Measurements from ENCODE around the gene SPEG.

Gene SPEG

DNA sequence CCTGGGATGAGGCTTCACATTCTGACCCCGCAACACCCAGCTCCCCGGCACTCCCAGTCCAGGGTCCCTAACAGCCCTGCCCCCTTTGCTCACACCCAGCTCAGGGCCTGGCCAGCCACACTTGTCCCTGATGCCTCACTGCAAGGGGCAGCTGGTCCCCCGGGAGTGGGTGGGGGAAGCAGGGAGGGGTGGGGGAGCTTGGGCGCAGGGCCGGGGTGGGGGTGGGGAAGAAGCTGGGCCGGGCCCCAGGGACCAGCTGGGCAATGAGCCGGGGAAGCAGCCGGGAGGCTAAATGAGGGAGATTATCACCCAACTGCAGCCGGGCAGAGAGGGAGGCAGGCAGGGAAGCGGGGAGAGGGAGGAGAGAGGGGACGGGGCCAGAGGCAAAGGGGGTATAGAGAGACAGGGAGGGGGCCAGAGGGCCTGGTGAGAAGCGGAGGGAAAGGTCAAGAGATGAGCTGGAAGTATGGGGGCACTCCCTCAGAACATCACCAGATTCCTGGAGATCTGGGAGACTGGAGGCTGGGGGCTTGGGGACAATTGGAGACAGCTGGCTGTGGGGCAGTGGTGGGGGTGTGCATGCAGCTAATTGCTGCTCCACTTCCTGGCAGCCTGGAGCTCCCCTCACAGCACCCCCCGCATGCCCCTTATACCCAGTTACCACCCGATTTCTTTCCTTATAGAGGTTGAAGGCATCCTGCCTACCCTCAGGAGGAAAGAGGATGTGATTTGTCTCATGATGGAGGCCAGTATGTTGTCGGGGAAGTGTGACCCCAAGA, 77.1 kb downstream of the SPEG start:
- Histone ChIP-seq H3K4me2 (ENCODE audit: low read length) (no peak overlapping the region), H3K4me3 (ENCODE audit: low read depth, low read length, poor library complexity, severe bottlenecking) (no peak overlapping the region), H3K27ac (ENCODE audit: low read depth, low read length, poor library complexity, severe bottlenecking) (no peak overlapping the region), H3K79me2 (ENCODE audit: insufficient read depth, low read length) (no peaks in the 10 kb centered on the region), H4K20me1 (ENCODE audit: insufficient read depth, low read length) (no peaks in the 10 kb centered on the region), H3K4me1 (ENCODE audit: insufficient read depth, low read length, severe bottlenecking) (no peaks in the 10 kb centered on the region), H2AFZ (ENCODE audit: low read length) (no peak overlapping the region), H3K9ac (ENCODE audit: low read length) (no peak overlapping the region), H3K9me2 (ENCODE audit: low read depth, low read length) (no peaks in the 10 kb centered on the region), H3F3A (ENCODE audit: insufficient read depth, low read length) (no peaks in the 10 kb centered on the region), H3K9me3 (ENCODE audit: low read length) (no peaks in the 10 kb centered on the region), H3K27me3 (ENCODE audit: insufficient read depth, low read length) (peaks cover 7% of the 10 kb centered on the region; the same call in 1 of the 2 replicates), H3K36me3 (ENCODE audit: insufficient read depth, low read length) (no peaks in the 10 kb centered on the region)
- TF ChIP-seq CTCF (IDR thresholded peaks at IDR 0.05; ENCODE audit: low read length) (no peak), EZH2 (IDR thresholded peaks at IDR 0.05; ENCODE audit: borderline replicate concordance, low read length) (no peak)

GRCh38 chr2:219512524-219513216, 78.0 kb downstream of the SPEG start:
- H3K9me3 ChIP-seq (ENCODE audit: low read length), result no peaks in the 10 kb centered on the region
- H3F3A ChIP-seq (ENCODE audit: insufficient read depth, low read length), result no peaks in the 10 kb centered on the region
- TF ChIP-seq EZH2 (IDR thresholded peaks at IDR 0.05; ENCODE audit: borderline replicate concordance, low read length) (no peak), CTCF (IDR thresholded peaks at IDR 0.05; ENCODE audit: low read length) (no peak)
- H3K27me3 ChIP-seq (ENCODE audit: insufficient read depth, low read length), result peaks cover 7% of the 10 kb centered on the region; the same call in 1 of the 2 replicates
- H3K9me2 ChIP-seq (ENCODE audit: low read depth, low read length), result no peaks in the 10 kb centered on the region
- H3K4me1 ChIP-seq (ENCODE audit: insufficient read depth, low read length, severe bottlenecking), result no peaks in the 10 kb centered on the region
- H2AFZ ChIP-seq (ENCODE audit: low read length), result no peak overlapping the region
- no peak overlapping the region for H3K4me2 ChIP-seq (ENCODE audit: low read length)
- no peak overlapping the region for H3K4me3 ChIP-seq (ENCODE audit: low read depth, low read length, poor library complexity, severe bottlenecking)
- H3K27ac ChIP-seq (ENCODE audit: low read depth, low read length, poor library complexity, severe bottlenecking), result no peak overlapping the region
- H4K20me1 ChIP-seq (ENCODE audit: insufficient read depth, low read length), result no peaks in the 10 kb centered on the region
- H3K36me3 ChIP-seq (ENCODE audit: insufficient read depth, low read length), result no peaks in the 10 kb centered on the region
- no peaks in the 10 kb centered on the region for H3K79me2 ChIP-seq (ENCODE audit: insufficient read depth, low read length)
- H3K9ac ChIP-seq (ENCODE audit: low read length), result no peak overlapping the region

- Histone ChIP-seq H3K4me2 (ENCODE audit: low read length) (no peak overlapping the region), H3K79me2 (ENCODE audit: insufficient read depth, low read length) (no peaks in the 10 kb centered on the region), H2AFZ (ENCODE audit: low read length) (no peak overlapping the region), H3K9me2 (ENCODE audit: low read depth, low read length) (no peaks in the 10 kb centered on the region), H3K9ac (ENCODE audit: low read length) (no peak overlapping the region), H3K27ac (ENCODE audit: low read depth, low read length, poor library complexity, severe bottlenecking) (no peak overlapping the region), H3K9me3 (ENCODE audit: low read length) (no peaks in the 10 kb centered on the region), H3K36me3 (ENCODE audit: insufficient read depth, low read length) (no peaks in the 10 kb centered on the region), H3K4me3 (ENCODE audit: low read depth, low read length, poor library complexity, severe bottlenecking) (no peak overlapping the region), H3K4me1 (ENCODE audit: insufficient read depth, low read length, severe bottlenecking) (no peaks in the 10 kb centered on the region), H3K27me3 (ENCODE audit: insufficient read depth, low read length) (peaks cover 7% of the 10 kb centered on the region; the same call in 1 of the 2 replicates), H3F3A (ENCODE audit: insufficient read depth, low read length) (no peaks in the 10 kb centered on the region), H4K20me1 (ENCODE audit: insufficient read depth, low read length) (no peaks in the 10 kb centered on the region)
- TF ChIP-seq CTCF (IDR thresholded peaks at IDR 0.05; ENCODE audit: low read length) (no peak), EZH2 (IDR thresholded peaks at IDR 0.05; ENCODE audit: borderline replicate concordance, low read length) (no peak)
Observed at GRCh38 chr2:219513787-219514186, 79.1 kb downstream of the SPEG start.

All from OCI-LY1 (cell line).